Activated CD8-positive, alpha-beta T cell treated with anti-CD3 and anti-CD28 coated beads for 36 hours (primary cell): ENCODE results near the gene COL4A1. TPM values are rescaled to one million over a fixed set of nuclear protein-coding genes. Genes with fewer than 3 reads are reported as not detected.

Experiments used
- ATAC-seq: fragments of 200-7000 bp; cut with Tn5 transposase; one replicate; pipeline ENCODE4 v1.10.0; 2021; ENCODE audit warnings: mild to moderate bottlenecking, moderate library complexity
- CTCF ChIA-PET: fragments of 350-600 bp; sonication (Branson Sonifier 250); formaldehyde crosslinking; loops from one replicate; lab custom pipeline; 2021; ENCODE audit warnings: antibody characterized with exemption; lab: Charles Lee
- POLR2A ChIA-PET: fragments of 350-600 bp; sonication (Branson Sonifier 250); formaldehyde crosslinking; loops from one replicate; lab custom pipeline; 2021; ENCODE audit warnings: antibody characterized with exemption; lab: Charles Lee
- DNase-seq: peaks from one replicate; pipeline ENCODE4 v3.0.0-alpha.2; 2020
- H3K27ac Mint-ChIP-seq: one replicate; pipeline ENCODE4 v1.8.0; 2021; ENCODE audit warnings: mild to moderate bottlenecking, mixed read lengths
- H3K27me3 Mint-ChIP-seq: one replicate; pipeline ENCODE4 v1.8.0; 2021; ENCODE audit warnings: mixed read lengths
- H3K36me3 Mint-ChIP-seq: one replicate; pipeline ENCODE4 v1.8.0; 2021; ENCODE audit warnings: low read depth, mixed read lengths
- H3K4me1 Mint-ChIP-seq: one replicate; pipeline ENCODE4 v1.8.0; 2021; ENCODE audit warnings: low read depth, mixed read lengths
- H3K4me3 Mint-ChIP-seq: one replicate; pipeline ENCODE4 v1.8.0; 2021; ENCODE audit warnings: mild to moderate bottlenecking, moderate library complexity, mixed read lengths
- H3K9me3 Mint-ChIP-seq: one replicate; pipeline ENCODE4 v1.8.0; 2021; ENCODE audit warnings: mixed read lengths
- CTCF ChIP-seq: fragments of 200-600 bp; IDR thresholded peaks from one replicate; pipeline ENCODE4 v1.8.0; 2022; ENCODE audit warnings: antibody characterized with exemption, mild to moderate bottlenecking
- intact Hi-C: fragments of 100-400 bp; cut with micrococcal nuclease; formaldehyde crosslinking; loops from one replicate; pipeline ENCODE4 v1.10.0; 2022
- total RNA-seq, 2 experiments: library from RNA; stranded (reverse); gene quantifications; one replicate each; pipeline ENCODE4 v1.2.3, GENCODE V29; 2021

The COL4A1 gene
- total RNA-seq, 2 experiments from 2014 or later, result not detected

DNA sequence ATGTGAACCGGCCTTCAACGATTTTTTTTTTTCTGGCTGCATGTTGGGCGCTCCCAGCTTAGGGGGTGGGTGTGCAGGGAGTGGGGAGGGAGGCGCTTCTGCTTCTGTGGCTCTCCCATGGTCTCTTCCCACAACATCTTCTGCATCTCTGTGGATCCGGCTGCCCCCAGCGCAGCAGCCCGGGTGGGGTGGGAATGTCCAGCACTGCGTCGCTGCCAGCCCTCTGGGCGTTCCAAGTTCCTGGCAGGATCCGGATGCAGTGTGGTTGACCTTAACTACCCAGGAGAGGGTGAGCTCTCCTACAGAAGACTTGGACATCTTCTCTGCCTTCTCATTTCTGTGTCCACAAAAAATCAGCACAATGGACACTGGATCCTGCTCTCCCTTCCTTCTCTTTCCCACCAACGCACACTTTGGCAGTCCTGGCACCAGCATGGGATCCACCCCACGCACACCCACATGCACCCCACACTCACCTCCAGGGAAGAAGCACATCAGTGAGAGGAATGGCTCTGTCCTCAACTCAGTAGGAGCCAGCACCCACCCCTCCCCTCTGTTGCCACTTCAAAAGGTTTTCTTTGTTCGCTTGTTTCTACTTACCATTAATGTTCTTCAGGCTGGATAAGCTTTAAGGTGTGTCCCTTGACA, 177.3 kb downstream of the COL4A1 start:
- Mint-ChIP-seq H3K4me1 (no peaks in the 10 kb centered on the region), H3K9me3 (no peaks in the 10 kb centered on the region), H3K4me3 (no peak overlapping the region), H3K27me3 (peaks cover 26% of the 10 kb centered on the region), H3K27ac (no peak overlapping the region), H3K36me3 (no peaks in the 10 kb centered on the region)
- ChIA-PET POLR2A (no interaction called here), CTCF (no interaction called here)
- DNase-seq, result no peak
- intact Hi-C loops, result no loop called here
- TF ChIP-seq CTCF, result no peak
- ATAC-seq, result no peak

DNA sequence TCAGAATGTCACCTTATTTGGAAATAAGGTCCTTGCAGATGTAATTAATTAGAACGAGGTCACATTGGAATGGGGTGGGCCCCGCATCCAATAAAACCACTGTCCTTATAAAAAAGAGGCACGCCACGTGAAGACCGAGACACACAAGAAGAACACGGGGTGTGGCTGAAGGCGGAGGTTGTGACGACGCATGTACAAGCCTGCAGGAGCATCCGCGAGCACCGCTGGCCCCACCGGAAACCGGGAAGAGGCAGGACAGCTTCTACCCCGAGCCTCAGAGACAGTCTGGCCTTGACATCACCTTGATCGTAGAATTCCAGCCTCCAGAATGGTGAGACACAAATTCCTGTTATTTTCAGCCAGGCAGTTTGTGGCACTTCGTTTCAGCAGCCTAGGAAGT, 177.9 kb downstream of the COL4A1 start:
- CTCF ChIA-PET, result no interaction called here
- intact Hi-C loops, result no loop called here
- POLR2A ChIA-PET, result no interaction called here
- Mint-ChIP-seq H3K36me3 (no peaks in the 10 kb centered on the region), H3K4me1 (no peaks in the 10 kb centered on the region), H3K27ac (no peak overlapping the region), H3K9me3 (no peaks in the 10 kb centered on the region), H3K4me3 (no peak overlapping the region), H3K27me3 (peaks cover 27% of the 10 kb centered on the region)
- ATAC-seq, result no peak
- no peak for DNase-seq
- TF ChIP-seq CTCF, result no peak

GRCh38 chr13:110128546-110128945, 178.4 kb downstream of the COL4A1 start:
- no peaks in the 10 kb centered on the region for H3K9me3 Mint-ChIP-seq
- CTCF ChIA-PET, result no interaction called here
- ATAC-seq (no peak), DNase-seq (no peak)
- intact Hi-C loops, result no loop called here
- no peaks in the 10 kb centered on the region for H3K4me1 Mint-ChIP-seq
- no peak for TF ChIP-seq CTCF
- no peak overlapping the region for H3K4me3 Mint-ChIP-seq
- peaks cover 26% of the 10 kb centered on the region for H3K27me3 Mint-ChIP-seq
- no peaks in the 10 kb centered on the region for H3K36me3 Mint-ChIP-seq
- POLR2A ChIA-PET, result no interaction called here
- H3K27ac Mint-ChIP-seq, result no peak overlapping the region

DNA sequence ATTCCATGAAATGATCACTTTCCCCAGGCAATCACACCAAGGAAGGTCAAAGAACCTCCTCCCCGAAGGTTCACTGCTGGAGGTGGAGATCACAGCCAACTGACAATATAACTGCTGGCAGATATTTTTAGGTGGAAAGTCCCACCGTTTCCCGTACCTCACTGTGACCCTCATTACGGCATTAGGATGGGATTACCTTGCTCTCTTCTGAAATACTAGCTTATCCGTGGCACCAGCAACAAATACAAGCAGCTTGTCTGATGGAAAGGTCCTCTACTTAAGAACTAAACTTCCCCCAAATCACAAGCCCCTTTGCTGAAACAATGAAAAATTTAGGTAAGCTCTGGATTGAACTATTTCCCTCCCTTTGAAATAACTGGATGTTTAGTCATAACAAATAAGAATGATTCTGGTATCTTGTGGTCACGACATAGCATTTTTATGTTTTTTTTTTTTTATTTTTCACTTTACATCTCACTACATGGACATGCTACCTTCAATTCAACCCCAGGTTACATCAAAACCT, 178.9 kb downstream of the COL4A1 start:
- Mint-ChIP-seq H3K4me1 (no peaks in the 10 kb centered on the region), H3K36me3 (no peaks in the 10 kb centered on the region), H3K27ac (no peak overlapping the region), H3K27me3 (peaks cover 26% of the 10 kb centered on the region), H3K4me3 (no peak overlapping the region), H3K9me3 (no peaks in the 10 kb centered on the region)
- no peak for TF ChIP-seq CTCF
- DNase-seq (no peak), ATAC-seq (no peak)
- ChIA-PET CTCF (no interaction called here), POLR2A (no interaction called here)
- intact Hi-C loops, result no loop called here

GRCh38 chr13:110126391-110126961, 180.5 kb downstream of the COL4A1 start:
- Mint-ChIP-seq H3K4me3 (no peak overlapping the region), H3K36me3 (no peaks in the 10 kb centered on the region), H3K4me1 (no peaks in the 10 kb centered on the region), H3K9me3 (no peaks in the 10 kb centered on the region), H3K27me3 (peaks cover 26% of the 10 kb centered on the region), H3K27ac (no peak overlapping the region)
- no peak for TF ChIP-seq CTCF
- no peak for DNase-seq
- CTCF ChIA-PET, result interaction anchor here (0.9 kb wide), 1 partner anchor 13 kb away, joined by 3 read pairs; no protein-coding TSS in a partner anchor
- POLR2A ChIA-PET, result interaction anchor here (0.6 kb wide), 1 partner anchor 1096 kb away, joined by 3 read pairs; no protein-coding TSS in a partner anchor
- no peak for ATAC-seq
- intact Hi-C loops, result no loop called here
